SK-N-SH (cell line): Measurements from ENCODE around the gene FOSL1. TPM values are rescaled to one million over a fixed set of nuclear protein-coding genes. Genes with fewer than 3 reads are reported as not detected.

Experiments
- CTCF ChIA-PET: fragments of 300-600, 350-600 bp; formaldehyde crosslinking; extraction: SDS; loops from one replicate; lab custom pipeline; 2021; lab: Yijun Ruan, JAX
- POLR2A ChIA-PET: fragments of 350-600 bp; sonication (Branson Sonifier 250); formaldehyde crosslinking; extraction: SDS; loops from one replicate; lab custom pipeline; 2020; ENCODE audit warnings: antibody characterized with exemption, inconsistent platforms; lab: Yijun Ruan, JAX
- DNase-seq: peaks from one replicate; pipeline ENCODE4 v3.0.0; 2012
- H2AFZ ChIP-seq: fragments of 200-600 bp; sonication (generic); 2 replicates; pipeline ENCODE4 v1.8.1; 2016; ENCODE audit warnings: antibody characterized with exemption, mild to moderate bottlenecking, low read depth
- H3F3A ChIP-seq: fragments of 200-600 bp; sonication (generic); replicated peaks from 2 replicates; pipeline ENCODE3; 2016; ENCODE audit warnings: antibody characterized with exemption, mild to moderate bottlenecking; ENCODE audit not compliant: insufficient read depth
- H3K27ac ChIP-seq, 2 experiments: fragments of 200-500 bp in 1 of 2; fragments of 200-600 bp in 1 of 2; sonication (Bioruptor generic) in 1 of 2; sonication (generic), shearing (Covaris generic) in 1 of 2; 2 replicates each; pipeline versions ENCODE4 v1.5.1 to v1.6.1; 2014 to 2016; ENCODE audit warnings: low read depth in 2 of 2, inconsistent platforms in 1 of 2, low read length in 1 of 2, mild to moderate bottlenecking in 1 of 2, mixed read lengths in 1 of 2
- H3K27me3 ChIP-seq: fragments of 200-600 bp; sonication (generic), shearing (Covaris generic); 2 replicates; pipeline ENCODE4 v1.6.1; 2016; ENCODE audit warnings: mixed run types; ENCODE audit not compliant: insufficient read depth
- H3K36me3 ChIP-seq, 2 experiments: fragments of 200-500 bp in 1 of 2; fragments of 200-600 bp in 1 of 2; sonication (Bioruptor generic) in 1 of 2; sonication (generic) in 1 of 2; replicated peaks in 1 of 2; 2 replicates each; pipeline versions ENCODE3 to v1.5.1; 2014 to 2016; ENCODE audit warnings: low read length in 1 of 2, mild to moderate bottlenecking in 1 of 2; ENCODE audit not compliant: insufficient read depth in 2 of 2, control insufficient read depth in 1 of 2
- H3K4me1 ChIP-seq, 2 experiments: fragments of 200-500 bp in 1 of 2; fragments of 200-600 bp in 1 of 2; sonication (Bioruptor generic) in 1 of 2; sonication (generic), shearing (Covaris generic) in 1 of 2; 2 replicates each; pipeline versions ENCODE4 v1.5.1 to v1.6.1; 2014 to 2016; ENCODE audit warnings: low read depth in 1 of 2, low read length in 1 of 2, mixed run types in 1 of 2; ENCODE audit not compliant: insufficient read depth in 2 of 2, control insufficient read depth in 1 of 2
- H3K4me2 ChIP-seq: fragments of 200-600 bp; sonication (generic), shearing (Covaris generic); 2 replicates; pipeline ENCODE4 v1.6.1; 2017; ENCODE audit warnings: mixed run types
- H3K4me3 ChIP-seq, 2 experiments: fragments of 200-500 bp in 1 of 2; fragments of 200-600 bp in 1 of 2; sonication (Bioruptor generic) in 1 of 2; sonication (generic), shearing (Covaris generic) in 1 of 2; 2 replicates each; pipeline versions ENCODE4 v1.5.1 to v1.8.1; 2014 to 2016; ENCODE audit warnings: low read depth in 2 of 2, inconsistent platforms in 1 of 2, low read length in 1 of 2, mild to moderate bottlenecking in 1 of 2, mixed read lengths in 1 of 2, moderate library complexity in 1 of 2
- H3K79me2 ChIP-seq: fragments of 200-600 bp; sonication (generic); 2 replicates; pipeline ENCODE4 v1.8.1; 2017; ENCODE audit warnings: mild to moderate bottlenecking; ENCODE audit not compliant: insufficient read depth
- H3K9ac ChIP-seq: fragments of 200-600 bp; sonication (generic); 2 replicates; pipeline ENCODE4 v1.6.1; 2017; ENCODE audit warnings: mixed run types
- H3K9me2 ChIP-seq: fragments of 200-600 bp; sonication (generic); 2 replicates; pipeline ENCODE4 v1.6.1; 2017; ENCODE audit warnings: mixed run types
- H3K9me3 ChIP-seq: fragments of 200-600 bp; sonication (generic); 2 replicates; pipeline ENCODE4 v1.6.1; 2017; ENCODE audit warnings: mixed run types, mild to moderate bottlenecking, moderate library complexity
- H4K20me1 ChIP-seq: fragments of 200-600 bp; sonication (generic); 2 replicates; pipeline ENCODE4 v1.6.1; 2017; ENCODE audit warnings: mild to moderate bottlenecking, mixed run types; ENCODE audit not compliant: insufficient read depth
- ELF1 ChIP-seq: IDR thresholded peaks from 2 replicates; pipeline ENCODE4 v1.4.0; 2012
- EP300 ChIP-seq, 2 experiments: IDR thresholded peaks; 2 replicates each; pipeline versions ENCODE4 v1.4.0 to v1.6.1; 2012; ENCODE audit warnings: borderline replicate concordance in 1 of 2, low read depth in 1 of 2, low read length in 1 of 2
- EZH2phosphoT487 ChIP-seq: fragments of 200-600 bp; sonication (generic); IDR thresholded peaks from 2 replicates; pipeline ENCODE4 v1.6.1; 2017; ENCODE audit warnings: low read depth, mixed run types, mild to moderate bottlenecking, antibody characterized with exemption, moderate library complexity, borderline replicate concordance
- FOXJ3 ChIP-seq: sonication (generic); formaldehyde crosslinking; IDR thresholded peaks from 2 replicates; pipeline ENCODE4 v1.5.1; 2020; ENCODE audit warnings: mild to moderate bottlenecking, missing genetic modification reagents
- MXI1 ChIP-seq: IDR thresholded peaks from 2 replicates; pipeline ENCODE4 v1.6.1; 2012; ENCODE audit warnings: mild to moderate bottlenecking, low read depth, low read length, improper control_type of control experiment
- NRF1 ChIP-seq: IDR thresholded peaks from 2 replicates; pipeline ENCODE4 v1.6.1; 2012; ENCODE audit warnings: low read depth, mild to moderate bottlenecking, low read length
- PBX3 ChIP-seq: IDR thresholded peaks from 2 replicates; pipeline ENCODE4; 2012
- POLR2AphosphoS5 ChIP-seq: IDR thresholded peaks from 2 replicates; pipeline ENCODE4 v1.6.1; 2012; ENCODE audit warnings: low read depth, low read length
- RCOR1 ChIP-seq: fragments of 150-350 bp; IDR thresholded peaks from 2 replicates; pipeline ENCODE4 v1.6.1; 2017; ENCODE audit warnings: antibody characterized with exemption, low read length
- RXRA ChIP-seq: IDR thresholded peaks from 2 replicates; pipeline ENCODE4 v1.4.0; 2012; ENCODE audit warnings: low read depth, mild to moderate bottlenecking, borderline replicate concordance
- TAF1 ChIP-seq: IDR thresholded peaks from 2 replicates; pipeline ENCODE4 v1.6.1; 2012; ENCODE audit warnings: low read depth, mild to moderate bottlenecking, low read length, moderate library complexity, borderline replicate concordance
- TCF12 ChIP-seq: IDR thresholded peaks from 2 replicates; pipeline ENCODE4 v1.4.0; 2012
- USF1 ChIP-seq: IDR thresholded peaks from 2 replicates; pipeline ENCODE4 v1.4.0; 2012; ENCODE audit warnings: low read depth, borderline replicate concordance
- YY1 ChIP-seq: IDR thresholded peaks from 2 replicates; pipeline ENCODE4 v1.4.0; 2012; ENCODE audit warnings: low read depth, mild to moderate bottlenecking
- WGBS: methylation state at CpG from one replicate; pipeline ENCODE4 v1.1.6; 2017; ENCODE audit warnings: low lambda C conversion rate; 5-methylcytosine and 5-hydroxymethylcytosine counted together
- polyA plus RNA-seq, 3 experiments: library from polyadenylated mRNA; depleted of rRNA; stranded (reverse); fragments of >200 nt; gene quantifications; 2 replicates each; pipeline ENCODE4 v1.2.3, GENCODE V29; 2012
- TF ChIP-seq, protein P1 (sequence below): IDR thresholded peaks from 2 replicates; pipeline ENCODE4 v1.4.0; 2012; ENCODE audit warnings: low read depth
- TF ChIP-seq, protein P2 (sequence below): IDR thresholded peaks from 2 replicates; pipeline ENCODE4 v1.4.0; 2012; ENCODE audit warnings: low read depth, borderline replicate concordance
- TF ChIP-seq, protein P3 (sequence below): IDR thresholded peaks from 2 replicates; pipeline ENCODE4 v1.6.1; 2012; ENCODE audit warnings: mild to moderate bottlenecking, low read depth, low read length, moderate library complexity

The FOSL1 gene
- polyA plus RNA-seq, 1 of the 3 experiments (the other 2 are of a cell fraction), result 30.1 TPM

DNA sequence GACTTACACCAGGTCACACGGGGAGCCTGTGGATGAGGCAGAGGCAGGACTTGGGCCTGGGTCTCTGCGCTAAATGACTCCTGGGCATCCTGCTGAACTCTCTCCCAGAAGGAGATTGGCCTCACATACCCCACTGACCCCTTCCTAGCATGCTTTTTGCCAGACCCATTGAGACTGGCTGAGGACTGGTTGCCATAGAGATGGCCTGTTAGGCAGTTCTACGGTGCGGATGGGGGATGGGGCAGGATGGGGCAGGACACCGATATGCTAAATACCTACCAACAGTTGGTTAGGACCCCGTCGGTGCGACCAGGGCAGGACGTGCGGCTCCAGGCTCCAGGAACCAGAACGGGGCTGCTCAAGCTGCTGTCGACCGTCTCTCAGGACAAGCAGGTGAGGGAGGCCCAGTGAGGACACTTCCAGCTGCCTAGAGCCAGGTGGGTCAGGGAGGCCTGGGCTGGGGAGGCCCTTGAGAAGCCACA is 45.3 kb upstream of the FOSL1 start, which contains the start of gene TSGA10IP:
TSS of gene TSGA10IP (plus strand) at position 51 of the 482 bp plus-strand sequence. CDS start at position 247, 196 bp downstream.
- Histone ChIP-seq H3K27me3 (no peaks in the 10 kb centered on the region), H2AFZ (no peak within 1 kb of the TSS), H3K9ac (no peak within 1 kb of the TSS), H3K79me2 (no peaks in the 10 kb centered on the region), H3K4me1 (peaks cover 0 to 12% of the 10 kb centered on the region in 2 experiments; a peak in 1 of 4 replicates), H3K4me2 (no peak within 1 kb of the TSS), H3K9me2 (no peaks in the 10 kb centered on the region), H3K9me3 (no peaks in the 10 kb centered on the region), H3K4me3 (no peak within 1 kb of the TSS), H4K20me1 (no peaks in the 10 kb centered on the region), H3F3A (peaks cover 12% of the 10 kb centered on the region), H3K36me3 (no peaks in the 10 kb centered on the region), H3K27ac (no peak within 1 kb of the TSS)
- CTCF ChIA-PET, result no interaction called here
- TF ChIP-seq MXI1, result no peak
- DNase-seq, result no peak
- POLR2A ChIA-PET, result no interaction called here
- WGBS, result 88% methylated on average over 5 of the region's 13 CpGs

GRCh38 chr11:65944767-65945166 is 44.6 kb upstream of the FOSL1 start:
- no peaks in the 10 kb centered on the region for H4K20me1 ChIP-seq
- H3K4me3 ChIP-seq, result no peak overlapping the region
- H3F3A ChIP-seq, result peaks cover 12% of the 10 kb centered on the region
- no peaks in the 10 kb centered on the region for H3K36me3 ChIP-seq
- POLR2A ChIA-PET, result no interaction called here
- H3K27me3 ChIP-seq, result no peaks in the 10 kb centered on the region
- no peaks in the 10 kb centered on the region for H3K79me2 ChIP-seq
- H3K9ac ChIP-seq, result no peak overlapping the region
- no peaks in the 10 kb centered on the region for H3K9me2 ChIP-seq
- CTCF ChIA-PET, result interaction anchor here (1.0 kb wide), 1 partner anchor 124 kb away, joined by 3 read pairs; no protein-coding TSS in a partner anchor
- 89% methylated on average over 8 of the region's 8 CpGs for WGBS
- H2AFZ ChIP-seq, result no peak overlapping the region
- DNase-seq, result no peak
- H3K9me3 ChIP-seq, result no peaks in the 10 kb centered on the region
- peaks cover 0 to 12% of the 10 kb centered on the region in 2 experiments; a peak in 1 of 4 replicates for H3K4me1 ChIP-seq
- H3K4me2 ChIP-seq, result no peak overlapping the region
- TF ChIP-seq EP300 (IDR thresholded peaks at IDR 0.05; ENCODE audit: borderline replicate concordance in 1 of 2, low read depth in 1 of 2, low read length in 1 of 2), result no peak
- no peak for TF ChIP-seq USF1
- TF ChIP-seq RXRA, result no peak
- TF ChIP-seq, protein P1, sequence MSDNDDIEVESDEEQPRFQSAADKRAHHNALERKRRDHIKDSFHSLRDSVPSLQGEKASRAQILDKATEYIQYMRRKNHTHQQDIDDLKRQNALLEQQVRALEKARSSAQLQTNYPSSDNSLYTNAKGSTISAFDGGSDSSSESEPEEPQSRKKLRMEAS, result no peak
- TF ChIP-seq TAF1, result no peak
- TF ChIP-seq EZH2phosphoT487, result no peak
- TF ChIP-seq YY1, result no peak
- TF ChIP-seq, protein P2, sequence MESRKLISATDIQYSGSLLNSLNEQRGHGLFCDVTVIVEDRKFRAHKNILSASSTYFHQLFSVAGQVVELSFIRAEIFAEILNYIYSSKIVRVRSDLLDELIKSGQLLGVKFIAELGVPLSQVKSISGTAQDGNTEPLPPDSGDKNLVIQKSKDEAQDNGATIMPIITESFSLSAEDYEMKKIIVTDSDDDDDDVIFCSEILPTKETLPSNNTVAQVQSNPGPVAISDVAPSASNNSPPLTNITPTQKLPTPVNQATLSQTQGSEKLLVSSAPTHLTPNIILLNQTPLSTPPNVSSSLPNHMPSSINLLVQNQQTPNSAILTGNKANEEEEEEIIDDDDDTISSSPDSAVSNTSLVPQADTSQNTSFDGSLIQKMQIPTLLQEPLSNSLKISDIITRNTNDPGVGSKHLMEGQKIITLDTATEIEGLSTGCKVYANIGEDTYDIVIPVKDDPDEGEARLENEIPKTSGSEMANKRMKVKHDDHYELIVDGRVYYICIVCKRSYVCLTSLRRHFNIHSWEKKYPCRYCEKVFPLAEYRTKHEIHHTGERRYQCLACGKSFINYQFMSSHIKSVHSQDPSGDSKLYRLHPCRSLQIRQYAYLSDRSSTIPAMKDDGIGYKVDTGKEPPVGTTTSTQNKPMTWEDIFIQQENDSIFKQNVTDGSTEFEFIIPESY, result no peak
- TF ChIP-seq RCOR1, result no peak
- TF ChIP-seq, protein P3, sequence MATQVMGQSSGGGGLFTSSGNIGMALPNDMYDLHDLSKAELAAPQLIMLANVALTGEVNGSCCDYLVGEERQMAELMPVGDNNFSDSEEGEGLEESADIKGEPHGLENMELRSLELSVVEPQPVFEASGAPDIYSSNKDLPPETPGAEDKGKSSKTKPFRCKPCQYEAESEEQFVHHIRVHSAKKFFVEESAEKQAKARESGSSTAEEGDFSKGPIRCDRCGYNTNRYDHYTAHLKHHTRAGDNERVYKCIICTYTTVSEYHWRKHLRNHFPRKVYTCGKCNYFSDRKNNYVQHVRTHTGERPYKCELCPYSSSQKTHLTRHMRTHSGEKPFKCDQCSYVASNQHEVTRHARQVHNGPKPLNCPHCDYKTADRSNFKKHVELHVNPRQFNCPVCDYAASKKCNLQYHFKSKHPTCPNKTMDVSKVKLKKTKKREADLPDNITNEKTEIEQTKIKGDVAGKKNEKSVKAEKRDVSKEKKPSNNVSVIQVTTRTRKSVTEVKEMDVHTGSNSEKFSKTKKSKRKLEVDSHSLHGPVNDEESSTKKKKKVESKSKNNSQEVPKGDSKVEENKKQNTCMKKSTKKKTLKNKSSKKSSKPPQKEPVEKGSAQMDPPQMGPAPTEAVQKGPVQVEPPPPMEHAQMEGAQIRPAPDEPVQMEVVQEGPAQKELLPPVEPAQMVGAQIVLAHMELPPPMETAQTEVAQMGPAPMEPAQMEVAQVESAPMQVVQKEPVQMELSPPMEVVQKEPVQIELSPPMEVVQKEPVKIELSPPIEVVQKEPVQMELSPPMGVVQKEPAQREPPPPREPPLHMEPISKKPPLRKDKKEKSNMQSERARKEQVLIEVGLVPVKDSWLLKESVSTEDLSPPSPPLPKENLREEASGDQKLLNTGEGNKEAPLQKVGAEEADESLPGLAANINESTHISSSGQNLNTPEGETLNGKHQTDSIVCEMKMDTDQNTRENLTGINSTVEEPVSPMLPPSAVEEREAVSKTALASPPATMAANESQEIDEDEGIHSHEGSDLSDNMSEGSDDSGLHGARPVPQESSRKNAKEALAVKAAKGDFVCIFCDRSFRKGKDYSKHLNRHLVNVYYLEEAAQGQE, result no peak
- no peak for TF ChIP-seq TCF12
- TF ChIP-seq ELF1, result no peak
- TF ChIP-seq FOXJ3 (CRISPR knock-in tag), result no peak
- no peak for TF ChIP-seq NRF1
- no peak for TF ChIP-seq POLR2AphosphoS5
- TF ChIP-seq PBX3, result no peak
- TF ChIP-seq MXI1, result no peak
- no peak overlapping the region for H3K27ac ChIP-seq
